HEK293T (cell line): ENCODE data around the gene MAST4.

Source experiments
- BHLHE40 ChIP-seq: fragments of 450-650 bp; IDR thresholded peaks from 2 replicates; pipeline ENCODE4 v1.6.1; 2016; ENCODE audit warnings: mild to moderate bottlenecking, moderate library complexity, borderline replicate concordance
- ELF4 ChIP-seq: fragments of 450-650 bp; IDR thresholded peaks from 2 replicates; pipeline ENCODE4 v1.6.1; 2017; ENCODE audit warnings: antibody characterized with exemption
- FOXA1 ChIP-seq: fragments of 450-650 bp; IDR thresholded peaks from 2 replicates; pipeline ENCODE4 v1.6.1; 2016; ENCODE audit warnings: mild to moderate bottlenecking
- FOXM1 ChIP-seq: fragments of 450-650 bp; IDR thresholded peaks from 2 replicates; pipeline ENCODE4 v1.6.1; 2017; ENCODE audit warnings: mild to moderate bottlenecking, borderline replicate concordance

DNA sequence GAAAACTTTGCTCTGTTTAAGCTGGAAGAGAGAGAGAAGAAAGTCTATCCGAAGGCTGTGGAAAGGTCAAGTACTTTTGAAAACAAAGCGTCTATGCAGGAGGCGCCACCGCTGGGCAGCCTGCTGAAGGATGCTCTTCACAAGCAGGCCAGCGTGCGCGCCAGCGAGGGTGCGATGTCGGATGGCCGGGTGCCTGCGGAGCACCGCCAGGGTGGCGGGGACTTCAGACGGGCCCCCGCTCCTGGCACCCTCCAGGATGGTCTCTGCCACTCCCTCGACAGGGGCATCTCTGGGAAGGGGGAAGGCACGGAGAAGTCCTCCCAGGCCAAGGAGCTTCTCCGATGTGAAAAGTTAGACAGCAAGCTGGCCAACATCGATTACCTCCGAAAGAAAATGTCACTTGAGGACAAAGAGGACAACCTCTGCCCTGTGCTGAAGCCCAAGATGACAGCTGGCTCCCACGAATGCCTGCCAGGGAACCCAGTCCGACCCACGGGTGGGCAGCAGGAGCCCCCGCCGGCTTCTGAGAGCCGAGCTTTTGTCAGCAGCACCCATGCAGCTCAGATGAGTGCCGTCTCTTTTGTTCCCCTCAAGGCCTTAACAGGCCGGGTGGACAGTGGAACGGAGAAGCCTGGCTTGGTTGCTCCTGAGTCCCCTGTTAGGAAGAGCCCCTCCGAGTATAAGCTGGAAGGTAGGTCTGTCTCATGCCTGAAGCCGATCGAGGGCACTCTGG is 567.8 kb downstream of the MAST4 start:
- TF ChIP-seq BHLHE40 (no peak), FOXA1 (no peak), FOXM1 (no peak), ELF4 (no peak)
